OCI-LY7 (cell line): ENCODE data around the gene SPECC1.

Source experiments
- CTCF ChIP-seq: fragments of 200-600 bp; sonication (generic); conservative IDR thresholded peaks from 2 replicates; pipeline ENCODE4 v1.5.1; 2014; ENCODE audit warnings: mild to moderate bottlenecking, antibody characterized with exemption, low read length, moderate library complexity, mixed read lengths
- EZH2phosphoT487 ChIP-seq: fragments of 200-600 bp; sonication (generic); IDR thresholded peaks from 2 replicates; pipeline ENCODE4 v1.6.1; 2018; ENCODE audit warnings: low read depth, borderline replicate concordance, mild to moderate bottlenecking, mixed run types, antibody characterized with exemption, low read length, moderate library complexity, mixed read lengths

- TF ChIP-seq CTCF (no peak), EZH2phosphoT487 (no peak)
These were observed 59.3 kb downstream of the SPECC1 start for GRCh38 chr17:20068445-20068844.
